Chondrocyte (in vitro differentiated cells): ENCODE results near the gene ANKDD1B. TPM values are rescaled to one million over a fixed set of nuclear protein-coding genes. Genes with fewer than 3 reads are reported as not detected.

ENCODE experiments used
- DNase-seq: peaks from one replicate; pipeline ENCODE4 v3.0.0; 2021; ENCODE audit warnings: mixed read lengths, low spot score
- H3K27ac Mint-ChIP-seq: one replicate; pipeline ENCODE4 v1.8.0; 2021; ENCODE audit warnings: mild to moderate bottlenecking, moderate library complexity, mixed read lengths; ENCODE audit not compliant: unreplicated experiment
- H3K27me3 Mint-ChIP-seq: 2 replicates; pipeline ENCODE4 v1.8.0; 2021; ENCODE audit warnings: low read depth, mixed read lengths
- H3K36me3 Mint-ChIP-seq: 2 replicates; pipeline ENCODE4 v1.8.0; 2021; ENCODE audit warnings: low read depth, mixed read lengths
- H3K4me1 Mint-ChIP-seq: 2 replicates; pipeline ENCODE4 v1.8.0; 2021; ENCODE audit warnings: low read depth, mild to moderate bottlenecking, mixed read lengths
- H3K4me3 Mint-ChIP-seq: one replicate; pipeline ENCODE4 v1.8.0; 2021; ENCODE audit warnings: mild to moderate bottlenecking, moderate library complexity, mixed read lengths; ENCODE audit not compliant: unreplicated experiment
- H3K9me3 Mint-ChIP-seq: 2 replicates; pipeline ENCODE4 v1.8.0; 2021; ENCODE audit warnings: low read depth, mixed read lengths
- total RNA-seq: library from RNA; stranded (reverse); gene quantifications from 3 replicates; pipeline ENCODE4 v1.2.1, GENCODE V29; 2021
- TF ChIP-seq, protein P1 (sequence below): fragments of 200-600 bp; sonication (generic); IDR thresholded peaks from 2 replicates; pipeline ENCODE4 v1.5.0; 2021; ENCODE audit warnings: antibody characterized with exemption, mild to moderate bottlenecking, moderate library complexity

Gene ANKDD1B
- total RNA-seq, 1 donor from 2014 or later, result 0.42 TPM

- Mint-ChIP-seq H3K27me3 (no peaks in the 10 kb centered on the region), H3K27ac (no peak overlapping the region), H3K36me3 (peaks cover 5% of the 10 kb centered on the region), H3K4me1 (peaks cover 3% of the 10 kb centered on the region), H3K4me3 (no peak overlapping the region), H3K9me3 (peaks cover 6% of the 10 kb centered on the region)
- TF ChIP-seq, protein P1, sequence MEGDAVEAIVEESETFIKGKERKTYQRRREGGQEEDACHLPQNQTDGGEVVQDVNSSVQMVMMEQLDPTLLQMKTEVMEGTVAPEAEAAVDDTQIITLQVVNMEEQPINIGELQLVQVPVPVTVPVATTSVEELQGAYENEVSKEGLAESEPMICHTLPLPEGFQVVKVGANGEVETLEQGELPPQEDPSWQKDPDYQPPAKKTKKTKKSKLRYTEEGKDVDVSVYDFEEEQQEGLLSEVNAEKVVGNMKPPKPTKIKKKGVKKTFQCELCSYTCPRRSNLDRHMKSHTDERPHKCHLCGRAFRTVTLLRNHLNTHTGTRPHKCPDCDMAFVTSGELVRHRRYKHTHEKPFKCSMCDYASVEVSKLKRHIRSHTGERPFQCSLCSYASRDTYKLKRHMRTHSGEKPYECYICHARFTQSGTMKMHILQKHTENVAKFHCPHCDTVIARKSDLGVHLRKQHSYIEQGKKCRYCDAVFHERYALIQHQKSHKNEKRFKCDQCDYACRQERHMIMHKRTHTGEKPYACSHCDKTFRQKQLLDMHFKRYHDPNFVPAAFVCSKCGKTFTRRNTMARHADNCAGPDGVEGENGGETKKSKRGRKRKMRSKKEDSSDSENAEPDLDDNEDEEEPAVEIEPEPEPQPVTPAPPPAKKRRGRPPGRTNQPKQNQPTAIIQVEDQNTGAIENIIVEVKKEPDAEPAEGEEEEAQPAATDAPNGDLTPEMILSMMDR, result no peak
- no peak for DNase-seq
Measured at GRCh38 chr5:75637949-75638348, 26.7 kb downstream of the ANKDD1B start.

DNA sequence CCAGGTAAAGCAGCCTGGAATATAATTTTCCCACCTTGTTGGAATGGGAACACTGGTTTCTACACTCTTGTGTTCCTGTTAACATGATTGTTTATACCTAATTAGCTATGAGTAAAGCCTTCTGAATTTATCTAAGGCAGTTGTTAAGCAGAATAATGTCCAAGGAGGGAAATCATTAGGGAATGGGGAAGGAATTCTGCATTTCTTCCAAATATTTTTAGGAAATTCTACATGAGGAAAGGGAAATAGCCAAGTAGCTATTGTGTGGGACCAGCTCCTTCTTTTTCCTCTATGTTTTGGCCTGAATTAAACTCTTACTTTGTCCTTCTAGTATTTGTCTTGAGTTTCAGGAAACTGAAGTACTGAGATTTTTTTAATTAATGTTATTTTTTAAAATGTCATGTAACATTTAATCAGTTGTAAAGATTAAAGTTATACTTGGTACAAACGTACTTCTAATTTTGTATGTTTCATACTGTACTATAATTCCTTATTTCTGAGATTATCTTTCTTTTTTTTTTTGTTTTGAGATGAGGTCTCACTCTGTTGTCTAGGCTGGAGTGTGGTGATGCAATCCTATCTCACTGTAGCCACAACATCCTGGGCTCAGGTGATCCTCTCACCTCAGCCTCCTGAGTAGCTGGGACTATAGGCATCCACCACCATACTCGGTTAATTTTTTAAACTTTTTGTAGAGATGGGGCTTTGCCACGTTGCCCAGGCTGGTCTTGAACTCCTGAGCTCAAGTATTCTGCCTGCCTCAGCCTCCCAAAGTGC lies 28.5 kb downstream of the ANKDD1B start:
- peaks cover 3% of the 10 kb centered on the region for H3K9me3 Mint-ChIP-seq
- peaks cover 3% of the 10 kb centered on the region for H3K4me1 Mint-ChIP-seq
- peaks cover 3% of the 10 kb centered on the region for H3K36me3 Mint-ChIP-seq
- no peaks in the 10 kb centered on the region for H3K27me3 Mint-ChIP-seq
- DNase-seq, result no peak
- H3K4me3 Mint-ChIP-seq, result no peak overlapping the region
- H3K27ac Mint-ChIP-seq, result peak overlapping the region; percentile 22
- TF ChIP-seq, protein P1, result no peak

- TF ChIP-seq, protein P1, result no peak
- H3K27me3 Mint-ChIP-seq, result no peaks in the 10 kb centered on the region
- DNase-seq, result no peak
- peaks cover 3% of the 10 kb centered on the region for H3K9me3 Mint-ChIP-seq
- peaks cover 3% of the 10 kb centered on the region for H3K4me1 Mint-ChIP-seq
- H3K4me3 Mint-ChIP-seq, result no peak overlapping the region
- peaks cover 3% of the 10 kb centered on the region for H3K36me3 Mint-ChIP-seq
- H3K27ac Mint-ChIP-seq, result peak overlapping the region; percentile 22
Measured at GRCh38 chr5:75640395-75640794, 29.1 kb downstream of the ANKDD1B start.

DNA sequence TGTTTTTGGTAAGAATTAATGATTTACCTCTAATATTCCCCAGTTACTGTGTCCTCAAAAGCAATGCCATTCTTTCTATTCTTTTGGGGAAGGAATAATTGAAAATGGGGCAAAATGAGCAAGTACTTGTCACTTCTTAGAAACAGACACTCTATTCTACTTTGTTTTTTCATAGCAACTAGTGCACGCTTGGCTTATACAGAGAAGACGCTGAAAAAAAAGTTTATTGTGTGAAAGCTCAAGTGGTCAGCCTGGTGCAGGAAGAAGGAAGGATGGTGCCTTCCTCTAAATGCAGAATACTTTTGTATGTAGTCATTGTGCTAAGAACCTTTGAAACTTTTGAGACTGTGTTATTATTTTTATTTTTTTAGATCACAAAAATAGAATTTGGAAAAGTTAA lies 29.6 kb downstream of the ANKDD1B start:
- H3K9me3 Mint-ChIP-seq, result peaks cover 3% of the 10 kb centered on the region
- TF ChIP-seq, protein P1, result no peak
- no peaks in the 10 kb centered on the region for H3K27me3 Mint-ChIP-seq
- peaks cover 2% of the 10 kb centered on the region for H3K36me3 Mint-ChIP-seq
- peak overlapping the region; percentile 36 for H3K27ac Mint-ChIP-seq
- H3K4me1 Mint-ChIP-seq, result peaks cover 3% of the 10 kb centered on the region
- DNase-seq, result no peak
- no peak overlapping the region for H3K4me3 Mint-ChIP-seq

GRCh38 chr5:75648712-75649111 lies 37.5 kb downstream of the ANKDD1B start:
- TF ChIP-seq, protein P1, result no peak
- Mint-ChIP-seq H3K9me3 (no peaks in the 10 kb centered on the region), H3K36me3 (peaks cover 2% of the 10 kb centered on the region), H3K27ac (no peak overlapping the region), H3K4me3 (no peak overlapping the region), H3K27me3 (no peaks in the 10 kb centered on the region), H3K4me1 (no peaks in the 10 kb centered on the region)
- no peak for DNase-seq
